Lower leg skin (tissue), 4 donors: Measurements from ENCODE around the gene NBAS. TPM values are rescaled to one million over a fixed set of nuclear protein-coding genes. Genes with fewer than 3 reads are reported as not detected.

Source experiments
- DNase-seq, 2 donors: peaks; one replicate each; pipeline ENCODE4 v3.0.0-alpha.2; 2019; ENCODE audit warnings: low spot score in 2 of 2
- H3K4me3 ChIP-seq: fragments of 200-600 bp; sonication (generic); 2 replicates; pipeline ENCODE4 v1.5.1; 2017; ENCODE audit warnings: mild to moderate bottlenecking, low read depth; ENCODE audit not compliant: poor library complexity, severe bottlenecking
- CTCF ChIP-seq, 3 donors: fragments of 450-650 bp; IDR thresholded peaks; one replicate each; pipeline ENCODE4 v1.5.1; 2016; ENCODE audit warnings: antibody characterized with exemption in 3 of 3, mild to moderate bottlenecking in 3 of 3, moderate library complexity in 2 of 3
- POLR2A ChIP-seq, 2 donors: fragments of 450-650 bp; IDR thresholded peaks; one replicate each; pipeline ENCODE4 v1.6.1; 2016 to 2017; ENCODE audit warnings: antibody characterized with exemption in 2 of 2, mild to moderate bottlenecking in 1 of 2, moderate library complexity in 1 of 2
- WGBS, 2 donors: methylation state at CpG; one replicate each; pipeline ENCODE4 v1.1.5; 2018; 5-methylcytosine and 5-hydroxymethylcytosine counted together
- intact Hi-C: fragments of 100-400 bp; cut with DNase I; formaldehyde crosslinking; loops from one replicate; pipeline ENCODE4 v1.15.0; 2023; ENCODE audit warnings: low total_unique reads
- total RNA-seq, 4 donors: library from RNA; depleted of rRNA; stranded (reverse); fragments of >200 nt; gene quantifications; one replicate each; pipeline ENCODE4 v1.1.0, GENCODE V29; 2016

NBAS gene
- total RNA-seq, 4 donors from 2014 or later: 26.6 to 40.2 (median 38.3) TPM

GRCh38 chr2:15494877-15495276, 66.3 kb downstream of the NBAS start:
- 43 to 55% methylated on average over 5 of the region's 5 CpGs for WGBS, 2 donors
- DNase-seq: no peak
- no peak overlapping the region for H3K4me3 ChIP-seq
- intact Hi-C loops: no loop called here
- TF ChIP-seq POLR2A (IDR thresholded peaks at IDR 0.05): no peak

- 90 to 97% methylated on average over 4 of the region's 4 CpGs for WGBS, 2 donors
- H3K4me3 ChIP-seq: no peak overlapping the region
- no peak for TF ChIP-seq CTCF (IDR thresholded peaks at IDR 0.05)
- intact Hi-C loops: no loop called here
- DNase-seq: no peak
Measured at GRCh38 chr2:15492773-15493325, 68.3 kb downstream of the NBAS start.

GRCh38 chr2:15486770-15487169, 74.4 kb downstream of the NBAS start:
- WGBS, 2 donors: 96 to 99% methylated on average over 2 of the region's 2 CpGs
- no peak overlapping the region for H3K4me3 ChIP-seq
- DNase-seq: no peak
- intact Hi-C loops: no loop called here
- TF ChIP-seq CTCF (IDR thresholded peaks at IDR 0.05) (no peak), POLR2A (IDR thresholded peaks at IDR 0.05) (no peak)

- H3K4me3 ChIP-seq: no peak overlapping the region
- WGBS, 2 donors: 92% methylated on average over 5 of the region's 5 CpGs
- DNase-seq: no peak
- intact Hi-C loops: no loop called here
- TF ChIP-seq CTCF (IDR thresholded peaks at IDR 0.05): no peak
- TF ChIP-seq POLR2A (IDR thresholded peaks at IDR 0.05): no peak
Measured at GRCh38 chr2:15485949-15486348, 75.2 kb downstream of the NBAS start.

- 98 to 99% methylated on average over 3 of the region's 3 CpGs for WGBS, 2 donors
- no peak for DNase-seq
- no peak for TF ChIP-seq CTCF (IDR thresholded peaks at IDR 0.05)
- no peak for TF ChIP-seq POLR2A (IDR thresholded peaks at IDR 0.05)
- intact Hi-C loops: no loop called here
- H3K4me3 ChIP-seq: no peak overlapping the region
Measured at GRCh38 chr2:15481000-15481399, 80.1 kb downstream of the NBAS start.

- intact Hi-C loops: no loop called here
- TF ChIP-seq POLR2A (IDR thresholded peaks at IDR 0.05): no peak
- TF ChIP-seq CTCF (IDR thresholded peaks at IDR 0.05): no peak
- no peak for DNase-seq
Measured at GRCh38 chr2:15480552-15480951, 80.6 kb downstream of the NBAS start.

More at GRCh38 chr2:15480552-15480951, 80.6 kb downstream of the NBAS start:
- no peak overlapping the region for H3K4me3 ChIP-seq
